Endothelial cell of umbilical vein (primary cell): ENCODE data around the gene DLEC1. TPM values are rescaled to one million over a fixed set of nuclear protein-coding genes. Genes with fewer than 3 reads are reported as not detected.

ENCODE experiments used
- BruUV-seq: library from RNA; stranded (reverse); fragments of 400-500 nt; replicated peaks from 2 replicates; lab custom pipeline; 2021; lab: Mats Ljungman, UMichigan
- CTCF ChIA-PET: fragments of 300-600, 350-600 bp; sonication (Branson Sonifier 250); formaldehyde crosslinking; loops from one replicate; lab custom pipeline; 2021; ENCODE audit warnings: antibody characterized with exemption, inconsistent platforms; lab: Charles Lee
- POLR2A ChIA-PET: fragments of 300-600, 350-600 bp; sonication (Branson Sonifier 250); formaldehyde crosslinking; loops from one replicate; lab custom pipeline; 2021; ENCODE audit warnings: antibody characterized with exemption, inconsistent platforms; lab: Charles Lee
- DNase-seq: peaks from one replicate; pipeline ENCODE4 v3.0.0-alpha.2; 2011; ENCODE audit warnings: low read depth, low spot score
- FAIRE-seq: peaks from 2 replicates; lab custom pipeline; 2011; peaks lifted over from hg19 to GRCh38; lab: Jason Lieb, UNC
- H2AFZ ChIP-seq: 2 replicates; pipeline ENCODE4 v1.6.0; 2012; ENCODE audit warnings: low read depth, low read length, control low read depth, inconsistent platforms
- H3K27ac ChIP-seq: 2 replicates; pipeline ENCODE4 v1.5.1; 2011; ENCODE audit warnings: low read depth, mild to moderate bottlenecking, control low read depth, low read length, moderate library complexity; ENCODE audit not compliant: insufficient read depth
- H3K27me3 ChIP-seq, 2 experiments: 2 replicates each; pipeline versions ENCODE4 v1.6.0 to v1.6.1; 2011; ENCODE audit warnings: low read length in 2 of 2, mixed read lengths in 1 of 2; ENCODE audit not compliant: control insufficient read depth in 2 of 2, insufficient read depth in 2 of 2
- H3K36me3 ChIP-seq, 2 experiments: 2 replicates in 1 of 2; 3 replicates in 1 of 2; pipeline ENCODE4 v1.5.1; 2011; ENCODE audit warnings: low read length in 2 of 2, mild to moderate bottlenecking in 1 of 2, moderate library complexity in 1 of 2; ENCODE audit not compliant: control insufficient read depth in 2 of 2, insufficient read depth in 2 of 2; ENCODE audit errors: extremely low read depth in 1 of 2
- H3K4me1 ChIP-seq: 3 replicates; pipeline ENCODE4 v1.5.1; 2011; ENCODE audit warnings: mild to moderate bottlenecking, low read length; ENCODE audit not compliant: control insufficient read depth, insufficient read depth; ENCODE audit errors: extremely low read depth
- H3K4me2 ChIP-seq: 2 replicates; pipeline ENCODE4 v1.6.1; 2011; ENCODE audit warnings: low read length, control low read depth, mixed read lengths; ENCODE audit not compliant: insufficient read depth
- H3K4me3 ChIP-seq, 3 experiments: fragments of 200-600 bp in 1 of 3; sonication (generic), shearing (Covaris generic) in 1 of 3; replicated peaks in 1 of 3; 2 replicates each; pipeline ENCODE4 v1.5.1; 2011 to 2016; ENCODE audit warnings: control low read depth in 3 of 3, low read length in 3 of 3, mild to moderate bottlenecking in 2 of 3, inconsistent platforms in 1 of 3, low read depth in 1 of 3, moderate library complexity in 1 of 3; ENCODE audit not compliant: insufficient read depth in 1 of 3
- H3K79me2 ChIP-seq: 2 replicates; pipeline ENCODE4 v1.6.0; 2012; ENCODE audit warnings: low read length, inconsistent platforms; ENCODE audit not compliant: control insufficient read depth, insufficient read depth
- H3K9ac ChIP-seq: replicated peaks from 2 replicates; pipeline ENCODE3; 2011; ENCODE audit warnings: low read length, control low read depth; ENCODE audit not compliant: insufficient read depth; ENCODE audit errors: extremely low read depth
- H3K9me1 ChIP-seq: replicated peaks from 3 replicates; pipeline ENCODE4 v1.6.0; 2011; ENCODE audit warnings: mild to moderate bottlenecking, low read length; ENCODE audit not compliant: control insufficient read depth, insufficient read depth; ENCODE audit errors: extremely low read depth
- H3K9me3 ChIP-seq: replicated peaks from 2 replicates; pipeline ENCODE4 v1.5.1; 2012; ENCODE audit warnings: low read length, inconsistent platforms; ENCODE audit not compliant: control insufficient read depth, insufficient read depth
- H4K20me1 ChIP-seq: replicated peaks from 2 replicates; pipeline ENCODE3; 2011; ENCODE audit warnings: mild to moderate bottlenecking, low read length; ENCODE audit not compliant: control insufficient read depth, insufficient read depth; ENCODE audit errors: extremely low read depth
- EZH2 ChIP-seq: IDR thresholded peaks from 2 replicates; pipeline ENCODE4 v1.6.1; 2012; ENCODE audit warnings: borderline replicate concordance, low read depth, mild to moderate bottlenecking, moderate library complexity, low read length, inconsistent platforms; ENCODE audit not compliant: severe bottlenecking
- FOS ChIP-seq: IDR thresholded peaks from 2 replicates; pipeline ENCODE4 v1.6.1; 2011; ENCODE audit warnings: mild to moderate bottlenecking, low read length, moderate library complexity, borderline replicate concordance; ENCODE audit not compliant: insufficient read depth
- GATA2 ChIP-seq: IDR thresholded peaks from 2 replicates; pipeline ENCODE4 v1.7.0; 2011; ENCODE audit warnings: low read depth, mild to moderate bottlenecking, moderate library complexity, mixed read lengths, low read length; ENCODE audit not compliant: insufficient read length, insufficient read depth
- JUN ChIP-seq: IDR thresholded peaks from 2 replicates; pipeline ENCODE4 v1.6.1; 2011; ENCODE audit warnings: borderline replicate concordance, low read depth; ENCODE audit not compliant: insufficient read length, insufficient read depth
- MAX ChIP-seq: IDR thresholded peaks from 2 replicates; pipeline ENCODE4 v1.6.1; 2011; ENCODE audit not compliant: insufficient read depth, insufficient read length
- MYC ChIP-seq: IDR thresholded peaks from one replicate; pipeline ENCODE4 v1.6.1; 2011; ENCODE audit warnings: mild to moderate bottlenecking, low read depth, low read length
- POLR2A ChIP-seq: IDR thresholded peaks from 2 replicates; pipeline ENCODE4 v1.6.1; 2012; ENCODE audit warnings: low read depth, mild to moderate bottlenecking, control low read depth, low read length
- POLR2AphosphoS5 ChIP-seq: IDR thresholded peaks from 2 replicates; pipeline ENCODE4 v1.6.1; 2012; ENCODE audit warnings: low read depth, mild to moderate bottlenecking, control low read depth, low read length, moderate library complexity; ENCODE audit not compliant: insufficient read depth
- dilution Hi-C: fragments of 300-500 bp; cut with MboI; formaldehyde crosslinking; loops from one replicate; pipeline ENCODE4 v1.15.0; 2019; ENCODE audit warnings: low sequenced_read_pairs; ENCODE audit not compliant: extremely low pct_ligation_motif_present
- intact Hi-C: fragments of 100-400 bp; cut with micrococcal nuclease; formaldehyde crosslinking; loops from one replicate; pipeline ENCODE4 v1.10.0; 2022
- polyA plus RNA-seq, 4 experiments: library from polyadenylated mRNA; depleted of rRNA in 3 of 4; stranded (reverse) in 3 of 4; unstranded in 1 of 4; fragments of >200 nt; gene quantifications; 2 replicates each; pipeline versions ENCODE4 v1.2.1 to v1.2.3, GENCODE V29; 2011 to 2012; ENCODE audit warnings: missing spikeins in 1 of 4
- total RNA-seq: library from RNA; stranded (reverse); gene quantifications from 2 replicates; pipeline ENCODE4 v1.2.3, GENCODE V29; 2021
- TF ChIP-seq, protein P1 (sequence below), 2 donors: IDR thresholded peaks; 1 replicate in 1 of 2; 2 replicates in 1 of 2; pipeline ENCODE4 v1.5.1; 2011; ENCODE audit warnings: low read length in 2 of 2, mild to moderate bottlenecking in 2 of 2, moderate library complexity in 2 of 2, control low read depth in 1 of 2, inconsistent platforms in 1 of 2, low read depth in 1 of 2; ENCODE audit not compliant: insufficient read depth in 1 of 2; ENCODE audit errors: extremely low read depth in 1 of 2

Gene DLEC1
- total and polyA plus RNA-seq, 2 donors (not counting 3 experiments of a cell fraction or from before 2014, with no cell fraction given): not detected

DNA sequence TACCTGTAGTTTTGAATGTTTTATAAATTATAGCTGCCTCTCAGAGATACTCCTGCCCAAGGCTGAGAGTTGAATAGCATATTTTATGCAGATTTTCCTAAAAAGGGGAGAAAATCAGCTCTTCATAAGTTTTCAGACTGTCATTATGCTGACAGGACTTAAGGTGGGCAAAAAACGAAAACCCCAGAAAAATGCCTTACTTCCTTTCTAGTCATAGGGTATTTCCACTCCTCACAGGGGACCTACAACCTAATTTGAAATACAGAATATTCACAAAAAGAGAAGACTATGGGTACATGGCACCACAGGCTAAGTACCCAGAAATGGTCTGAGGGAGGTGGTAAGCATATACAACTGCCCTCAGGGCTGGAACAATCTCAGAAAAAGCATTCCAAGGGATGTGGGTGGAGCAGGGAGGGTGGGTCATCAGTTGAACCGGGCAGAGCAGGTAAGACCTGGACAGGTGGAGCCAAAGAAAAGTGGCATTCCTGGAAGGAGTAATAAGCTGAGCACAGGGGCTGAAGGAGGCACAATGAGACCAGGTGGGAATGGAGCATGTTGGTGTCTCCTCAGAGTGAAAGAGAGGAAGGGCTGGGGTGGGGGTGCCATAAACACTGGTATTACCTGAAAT lies 115.7 kb downstream of the DLEC1 start:
- no peaks in the 10 kb centered on the region for H3K9me1 ChIP-seq
- ChIA-PET CTCF (interaction anchor here (0.7 to 4.2 kb wide), 2 partner anchors 10 to 13 kb away, joined by 3 to 20 read pairs; partner anchors contain the start of gene OXSR1), POLR2A (interaction anchor here (1.0 kb wide), 1 partner anchor 11 kb away, joined by 4 read pairs; the partner anchor contains the start of gene OXSR1)
- no peak overlapping the region for H3K27ac ChIP-seq
- no peak overlapping the region for H3K4me2 ChIP-seq
- no peak for DNase-seq
- no peak overlapping the region for H2AFZ ChIP-seq
- FAIRE-seq: no peak
- BruUV-seq: no TSS peak
- H3K4me3 ChIP-seq: no peak overlapping the region
- TF ChIP-seq EZH2 (no peak), POLR2A (no peak), POLR2AphosphoS5 (no peak), MYC (no peak), GATA2 (no peak), JUN (no peak), MAX (no peak), FOS (no peak)
- TF ChIP-seq, protein P1, sequence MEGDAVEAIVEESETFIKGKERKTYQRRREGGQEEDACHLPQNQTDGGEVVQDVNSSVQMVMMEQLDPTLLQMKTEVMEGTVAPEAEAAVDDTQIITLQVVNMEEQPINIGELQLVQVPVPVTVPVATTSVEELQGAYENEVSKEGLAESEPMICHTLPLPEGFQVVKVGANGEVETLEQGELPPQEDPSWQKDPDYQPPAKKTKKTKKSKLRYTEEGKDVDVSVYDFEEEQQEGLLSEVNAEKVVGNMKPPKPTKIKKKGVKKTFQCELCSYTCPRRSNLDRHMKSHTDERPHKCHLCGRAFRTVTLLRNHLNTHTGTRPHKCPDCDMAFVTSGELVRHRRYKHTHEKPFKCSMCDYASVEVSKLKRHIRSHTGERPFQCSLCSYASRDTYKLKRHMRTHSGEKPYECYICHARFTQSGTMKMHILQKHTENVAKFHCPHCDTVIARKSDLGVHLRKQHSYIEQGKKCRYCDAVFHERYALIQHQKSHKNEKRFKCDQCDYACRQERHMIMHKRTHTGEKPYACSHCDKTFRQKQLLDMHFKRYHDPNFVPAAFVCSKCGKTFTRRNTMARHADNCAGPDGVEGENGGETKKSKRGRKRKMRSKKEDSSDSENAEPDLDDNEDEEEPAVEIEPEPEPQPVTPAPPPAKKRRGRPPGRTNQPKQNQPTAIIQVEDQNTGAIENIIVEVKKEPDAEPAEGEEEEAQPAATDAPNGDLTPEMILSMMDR (IDR thresholded peaks at IDR 0.05; ENCODE audit: extremely low read depth in 1 of 2, insufficient read depth in 1 of 2, low read depth in 1 of 2, low read length in 2 of 2): no peak
- H4K20me1 ChIP-seq: no peaks in the 10 kb centered on the region
- no peaks in the 10 kb centered on the region for H3K36me3 ChIP-seq
- H3K27me3 ChIP-seq: no peaks in the 10 kb centered on the region
- no peaks in the 10 kb centered on the region for H3K4me1 ChIP-seq
- no peaks in the 10 kb centered on the region for H3K9me3 ChIP-seq
- H3K79me2 ChIP-seq: no peaks in the 10 kb centered on the region
- H3K9ac ChIP-seq: no peak overlapping the region
- intact Hi-C loops (no loop called here), dilution Hi-C loops (no loop called here)
